Upper lobe of right lung (tissue), 1 donor: ENCODE measurements around the gene RGR. TPM values are rescaled to one million over a fixed set of nuclear protein-coding genes. Genes with fewer than 3 reads are reported as not detected.

Experiments used
- ATAC-seq: fragments of 200-7000 bp; cut with Tn5 transposase; one replicate; pipeline ENCODE4 v1.9.1; 2020; ENCODE audit warnings: mild to moderate bottlenecking, moderate library complexity
- DNase-seq: peaks from one replicate; pipeline ENCODE4 v3.0.0-alpha.2; 2020
- H3K27ac ChIP-seq: fragments of 200-600 bp; one replicate; pipeline ENCODE4 v1.8.0; 2022
- H3K27me3 ChIP-seq: fragments of 200-600 bp; one replicate; pipeline ENCODE4 v1.8.0; 2022; ENCODE audit warnings: mild to moderate bottlenecking
- H3K36me3 ChIP-seq: fragments of 200-600 bp; one replicate; pipeline ENCODE4 v1.8.0; 2022
- H3K4me1 ChIP-seq: fragments of 200-600 bp; one replicate; pipeline ENCODE4 v1.8.0; 2022
- H3K4me3 ChIP-seq: fragments of 200-600 bp; one replicate; pipeline ENCODE4 v1.8.0; 2022; ENCODE audit warnings: mild to moderate bottlenecking
- H3K9me3 ChIP-seq: fragments of 200-600 bp; one replicate; pipeline ENCODE4 v1.8.0; 2022
- CTCF ChIP-seq: fragments of 200-600 bp; IDR thresholded peaks from one replicate; pipeline ENCODE4 v1.8.0; 2022; ENCODE audit warnings: antibody characterized with exemption
- intact Hi-C: fragments of 100-400 bp; cut with DNase I; formaldehyde crosslinking; loops from one replicate; pipeline ENCODE4 v1.11.0; 2022
- total RNA-seq: library from RNA; stranded (reverse); fragmentation: NEBNext Ultra II Directional; extraction: Animal tissue kit (Norgen Biotek cat#: 25700); gene quantifications from one replicate; pipeline ENCODE4 v1.2.1, GENCODE V29; 2021
- donor health status: DM: no; HTN: yes; CAD: no; lungs with severe emphysema.

RGR gene
- total RNA-seq, 1 donor from 2014 or later = 0.41 TPM

- DNase-seq = no peak
Measured at GRCh38 chr10:84248794-84249193, 3.9 kb downstream of the RGR start.

GRCh38 chr10:84254552-84255478 is 10.0 kb downstream of the RGR start:
- DNase-seq = no peak
- no peak for TF ChIP-seq CTCF
- intact Hi-C loops = no loop called here
- Histone ChIP-seq H3K4me3 (no peak overlapping the region), H3K4me1 (no peaks in the 10 kb centered on the region), H3K27ac (no peak overlapping the region), H3K9me3 (no peaks in the 10 kb centered on the region), H3K36me3 (no peaks in the 10 kb centered on the region), H3K27me3 (peaks cover 8% of the 10 kb centered on the region)
- ATAC-seq = no peak

More at GRCh38 chr10:84248794-84249193, 3.9 kb downstream of the RGR start:
- no peak for TF ChIP-seq CTCF
- no peak overlapping the region for H3K4me3 ChIP-seq
- no peaks in the 10 kb centered on the region for H3K4me1 ChIP-seq
- H3K27me3 ChIP-seq = no peaks in the 10 kb centered on the region
- intact Hi-C loops = no loop called here
- H3K36me3 ChIP-seq = no peaks in the 10 kb centered on the region
- H3K9me3 ChIP-seq = no peaks in the 10 kb centered on the region
- no peak overlapping the region for H3K27ac ChIP-seq
- ATAC-seq = no peak

GRCh38 chr10:84256510-84257342 is 11.9 kb downstream of the RGR start:
- intact Hi-C loops = no loop called here
- H3K27me3 ChIP-seq = peaks cover 8% of the 10 kb centered on the region
- peak; percentile 57 for TF ChIP-seq CTCF
- H3K4me3 ChIP-seq = no peak overlapping the region
- H3K9me3 ChIP-seq = no peaks in the 10 kb centered on the region
- ATAC-seq (peak; percentile 74), DNase-seq (peak; percentile 72)
- no peak overlapping the region for H3K27ac ChIP-seq
- H3K4me1 ChIP-seq = no peaks in the 10 kb centered on the region
- H3K36me3 ChIP-seq = no peaks in the 10 kb centered on the region

GRCh38 chr10:84257343-84258020 is 12.6 kb downstream of the RGR start:
- Histone ChIP-seq H3K36me3 (no peaks in the 10 kb centered on the region), H3K27me3 (peaks cover 8% of the 10 kb centered on the region), H3K4me1 (no peaks in the 10 kb centered on the region), H3K27ac (no peak overlapping the region), H3K9me3 (no peaks in the 10 kb centered on the region), H3K4me3 (no peak overlapping the region)
- ATAC-seq (no peak), DNase-seq (no peak)
- no peak for TF ChIP-seq CTCF
- intact Hi-C loops = no loop called here

- no peaks in the 10 kb centered on the region for H3K9me3 ChIP-seq
- no peak for ATAC-seq
- no peaks in the 10 kb centered on the region for H3K36me3 ChIP-seq
- no peak overlapping the region for H3K27ac ChIP-seq
- intact Hi-C loops = no loop called here
- no peak for TF ChIP-seq CTCF
- peaks cover 8% of the 10 kb centered on the region for H3K27me3 ChIP-seq
- DNase-seq = no peak
- no peak overlapping the region for H3K4me3 ChIP-seq
- H3K4me1 ChIP-seq = no peaks in the 10 kb centered on the region
Measured at GRCh38 chr10:84258034-84258695, 13.3 kb downstream of the RGR start.
